Fibroblast of upper back skin (primary cell): Measurements from ENCODE around the gene THSD7B.
"Not testable (repeated sequence)": the region's sequence is repeated elsewhere in the genome, so short reads cannot be mapped to it uniquely, and the experiment has no call there.

Experiments used
- DNase-seq: peaks from one replicate; pipeline ENCODE4 v3.0.0-alpha.2; 2013

THSD7B gene

DNA sequence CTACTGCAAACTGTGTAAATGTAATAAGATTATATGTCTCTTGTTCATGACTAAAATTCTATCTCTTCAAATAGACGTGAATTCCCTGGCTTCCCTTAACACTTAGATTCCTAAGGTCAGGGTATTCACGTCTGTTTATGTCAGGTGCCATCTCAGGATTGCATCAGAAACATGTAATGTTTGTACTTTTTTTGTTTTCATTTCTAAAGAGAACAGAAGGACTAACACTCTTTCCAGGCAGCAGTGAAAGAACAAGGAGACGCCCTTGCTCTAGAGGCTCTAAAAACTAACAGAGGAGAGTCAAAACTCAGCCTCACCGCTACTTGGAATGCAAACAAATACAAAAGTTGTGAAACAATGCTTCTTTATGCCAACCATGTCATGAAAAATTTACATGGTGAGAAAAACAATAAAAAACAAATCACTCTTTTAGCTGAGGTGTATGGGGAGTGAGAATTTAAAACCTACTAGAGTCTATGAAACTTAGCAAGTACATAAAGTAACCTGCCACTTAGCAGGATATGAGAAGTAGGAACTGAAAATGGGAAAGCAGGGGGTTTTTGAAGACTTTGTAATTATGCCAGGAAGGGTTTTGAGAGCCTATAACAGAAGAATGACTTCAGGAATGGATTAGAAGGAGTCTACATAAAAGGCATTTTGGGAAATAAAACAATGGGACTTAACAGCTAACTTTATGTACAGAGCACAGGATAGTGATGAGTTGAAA, 522.7 kb downstream of the THSD7B start:
- DNase-seq = no peak

DNA sequence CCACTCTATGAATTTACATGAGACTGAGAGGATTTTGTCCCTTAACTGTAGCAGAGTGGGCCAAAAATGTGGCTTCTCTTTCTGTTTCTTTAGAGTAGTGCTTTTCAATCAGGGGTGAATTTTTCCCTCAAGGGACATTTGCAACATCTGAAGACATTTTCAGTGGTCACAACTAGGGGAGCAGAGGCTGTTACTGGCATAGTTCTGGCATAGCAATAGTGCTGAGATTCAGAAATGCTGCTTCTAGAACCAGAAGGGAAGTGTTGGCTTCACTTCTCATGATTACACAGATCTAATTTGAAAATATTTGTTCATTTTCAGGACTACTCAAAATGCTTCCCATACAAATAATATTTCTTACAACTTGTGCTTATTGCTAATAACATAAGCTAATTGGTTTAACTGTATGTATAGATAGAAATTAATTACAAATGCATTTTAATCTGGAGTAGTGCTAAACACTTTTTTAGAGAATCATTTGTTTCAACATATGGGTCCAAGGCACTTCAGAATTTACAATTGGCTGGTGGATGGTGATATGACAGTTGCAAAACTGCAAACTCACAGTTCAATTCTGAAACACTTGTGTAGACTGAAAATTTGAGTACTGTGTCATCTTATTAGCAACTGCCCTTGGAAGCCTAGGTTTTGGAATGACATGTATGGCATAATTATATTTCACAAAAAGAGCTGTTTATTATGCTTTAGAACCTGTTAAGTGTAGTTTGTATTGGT, 526.7 kb downstream of the THSD7B start:
- no peak for DNase-seq

DNA sequence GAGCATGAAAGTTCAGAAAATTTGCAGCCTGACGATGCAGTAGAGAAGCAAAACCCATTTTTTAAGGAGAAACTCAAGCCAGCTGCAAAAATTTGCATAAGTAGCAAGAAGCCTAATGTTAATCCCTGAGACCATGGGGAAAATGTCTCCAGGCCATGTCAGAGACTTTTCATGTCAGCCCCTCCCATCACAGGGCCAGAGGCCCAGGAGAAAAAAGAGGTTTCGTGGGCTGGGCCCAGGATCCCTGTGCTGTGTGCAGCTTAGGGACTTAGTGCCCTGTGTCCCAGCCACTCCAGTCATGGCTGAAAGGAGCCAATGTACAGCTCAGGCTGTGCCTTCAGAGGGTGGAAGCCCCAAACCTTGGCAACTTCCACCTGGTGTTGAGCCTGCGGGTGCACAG, 533.0 kb downstream of the THSD7B start:
- DNase-seq = no peak

DNA sequence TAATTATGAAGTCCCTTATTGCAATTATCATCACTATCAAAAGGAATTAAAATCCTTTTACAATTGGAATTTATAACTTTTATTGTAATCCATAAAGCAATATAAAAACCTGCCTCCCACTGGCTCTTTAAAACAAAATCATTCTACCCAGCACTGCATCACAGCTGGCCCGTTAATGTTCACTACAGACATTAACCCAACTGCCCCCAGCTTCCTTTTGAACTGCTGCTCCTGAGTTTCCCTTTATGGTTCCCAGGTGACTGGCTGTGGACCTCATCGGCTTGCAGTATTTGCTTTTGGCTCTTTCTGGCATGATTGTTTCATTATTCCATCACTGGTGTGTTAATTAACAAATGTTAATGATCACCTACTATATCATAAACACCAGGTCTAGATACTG, 535.6 kb downstream of the THSD7B start:
- no peak for DNase-seq

DNA sequence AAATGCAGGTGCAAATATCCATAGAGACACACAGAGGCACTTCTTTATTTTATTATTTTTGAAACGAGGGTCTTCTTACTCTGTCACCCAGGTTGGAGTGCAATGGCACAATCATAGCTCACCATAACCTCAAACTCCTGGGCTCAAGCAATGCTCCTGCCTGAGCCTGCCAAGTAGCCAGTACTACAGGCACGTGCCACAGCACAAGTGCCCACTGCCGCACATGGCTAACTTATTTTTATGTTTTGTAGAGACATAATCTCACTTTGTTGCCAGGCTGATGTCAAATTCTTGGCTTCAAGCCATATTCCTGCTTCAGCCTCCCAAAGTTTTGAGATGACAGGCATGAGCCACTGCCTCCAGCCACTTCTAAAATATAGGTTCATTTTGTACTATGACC, 537.6 kb downstream of the THSD7B start:
- no peak for DNase-seq

DNA sequence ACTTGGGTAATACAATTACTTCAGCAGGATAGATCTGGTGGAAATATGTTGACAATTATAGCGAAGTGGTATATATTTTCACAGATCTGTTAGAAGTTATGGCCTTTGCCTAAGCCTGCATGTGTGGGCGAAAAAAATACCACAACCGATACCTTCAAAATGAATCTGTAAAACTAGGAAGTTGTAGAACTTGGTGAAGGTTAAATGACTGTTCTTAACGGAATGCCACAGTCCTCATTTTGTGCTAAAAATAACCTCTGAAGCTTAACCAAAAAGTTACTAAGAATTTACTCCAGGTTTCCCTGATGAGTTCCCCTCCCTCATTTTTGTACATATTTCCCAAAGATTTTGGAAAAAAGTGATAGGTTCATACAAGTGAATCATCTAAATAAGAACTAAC, 550.7 kb downstream of the THSD7B start:
- no peak for DNase-seq

DNA sequence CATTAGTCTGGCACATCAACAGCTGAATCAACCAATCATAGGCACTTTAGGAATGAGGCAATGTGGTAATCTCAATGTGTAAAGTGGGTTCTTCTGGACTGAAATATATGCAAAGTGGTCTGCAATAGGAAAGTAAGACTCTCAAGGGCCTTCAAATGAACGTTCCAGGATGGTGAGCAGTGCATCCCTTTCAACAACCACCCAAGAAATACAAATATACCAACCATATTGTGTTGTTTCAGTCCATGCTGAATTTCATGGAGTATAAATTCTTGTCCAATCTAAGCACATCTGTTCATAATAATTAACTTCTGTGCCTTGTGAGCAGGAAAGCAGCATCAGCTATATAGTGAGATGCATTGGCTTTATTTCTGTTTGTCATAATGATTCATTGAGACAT, 556.2 kb downstream of the THSD7B start:
- no peak for DNase-seq

DNA sequence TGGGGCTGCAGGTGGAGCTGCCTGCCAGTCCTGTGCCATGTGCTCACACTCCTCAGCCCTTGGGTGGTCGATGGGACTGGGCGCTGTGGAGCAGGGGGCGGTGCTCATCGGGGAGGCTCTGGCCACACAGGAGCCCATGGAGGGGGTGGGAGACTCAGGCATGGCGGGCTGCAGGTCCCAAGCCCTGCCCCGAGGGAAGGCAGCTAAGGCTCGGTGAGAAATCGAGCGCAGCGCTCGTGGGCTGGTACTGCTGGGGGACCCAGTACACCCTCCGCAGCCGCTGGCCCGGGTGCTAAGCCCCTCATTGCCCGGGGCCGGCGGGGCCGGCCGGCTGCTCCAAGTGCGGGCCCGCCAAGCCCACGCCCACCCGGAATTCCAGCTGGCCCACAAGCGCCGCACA, 566.2 kb downstream of the THSD7B start:
- DNase-seq = not testable (repeated sequence)

DNA sequence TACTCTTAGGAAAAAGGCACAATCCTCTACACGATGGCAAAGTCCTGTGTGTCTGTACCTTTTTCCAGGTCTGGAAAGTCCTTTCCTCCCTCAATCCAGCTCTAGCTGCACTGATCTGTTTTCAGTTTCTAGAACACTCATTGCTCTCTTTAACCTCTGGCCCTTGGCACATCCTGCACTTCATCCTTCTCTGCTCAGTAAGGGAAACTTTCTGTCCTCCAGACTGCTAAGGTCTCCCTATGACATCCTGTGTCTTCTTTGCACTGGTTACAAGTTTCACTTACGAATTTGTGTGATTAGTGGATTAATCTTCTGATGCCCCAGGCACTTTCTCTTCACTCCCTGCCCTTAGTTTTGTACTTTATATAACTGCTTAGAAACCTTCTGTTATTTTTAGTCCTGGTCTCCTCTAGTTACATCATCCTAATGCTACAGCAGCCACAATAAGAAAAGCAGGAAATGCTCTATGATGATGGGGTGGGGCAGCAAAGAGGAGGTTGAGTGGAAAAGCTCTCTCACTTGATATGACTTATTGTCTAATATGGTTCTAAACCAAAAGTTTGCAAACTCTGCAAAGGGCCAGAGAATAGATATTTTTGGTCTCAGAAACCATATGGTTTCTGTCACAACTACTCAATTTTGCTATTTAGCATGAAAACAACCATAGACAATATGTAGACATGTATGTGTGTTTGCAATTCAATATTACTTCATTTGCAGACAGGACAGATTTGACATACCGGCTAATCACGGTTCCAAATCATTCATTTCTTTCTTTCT, 568.2 kb downstream of the THSD7B start:
- DNase-seq = peak; percentile 26

DNA sequence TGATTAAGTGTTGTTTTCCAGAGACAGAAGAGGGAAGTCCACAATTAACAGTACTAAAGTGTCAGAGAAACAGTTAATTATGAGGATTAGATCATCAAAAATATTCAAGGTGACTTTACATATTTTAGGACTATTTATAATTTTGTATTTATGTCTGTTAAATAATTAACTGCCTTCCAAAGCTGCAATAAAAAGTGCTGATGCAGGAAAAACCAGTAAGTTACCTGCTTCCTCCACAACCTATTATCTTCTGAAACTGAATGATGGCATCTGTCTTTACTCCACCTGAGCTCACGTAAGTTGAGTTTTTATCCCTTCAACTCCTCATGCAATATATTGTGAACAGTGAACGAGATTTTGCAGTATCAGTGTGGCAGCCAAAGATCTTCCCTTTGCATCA, 570.7 kb downstream of the THSD7B start:
- no peak for DNase-seq

DNA sequence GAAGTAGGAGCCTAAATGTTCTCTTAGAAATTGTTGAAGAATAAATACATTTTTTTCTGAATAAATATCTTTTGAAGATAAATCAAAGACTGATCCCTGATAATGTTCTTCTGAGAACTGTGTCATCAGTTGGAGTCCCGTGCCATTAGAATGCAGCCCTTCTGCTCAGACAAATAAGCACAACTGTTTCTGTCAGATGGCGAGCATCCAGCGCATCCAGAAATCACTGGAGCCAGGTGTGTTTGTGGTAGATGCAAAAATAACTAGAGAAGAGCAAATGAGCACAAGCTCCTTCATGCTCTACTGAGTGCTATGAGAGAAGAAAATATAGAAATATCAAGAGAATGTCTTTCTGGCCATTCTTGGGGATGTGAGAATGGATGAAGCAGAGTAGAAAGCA, 573.7 kb downstream of the THSD7B start:
- no peak for DNase-seq

DNA sequence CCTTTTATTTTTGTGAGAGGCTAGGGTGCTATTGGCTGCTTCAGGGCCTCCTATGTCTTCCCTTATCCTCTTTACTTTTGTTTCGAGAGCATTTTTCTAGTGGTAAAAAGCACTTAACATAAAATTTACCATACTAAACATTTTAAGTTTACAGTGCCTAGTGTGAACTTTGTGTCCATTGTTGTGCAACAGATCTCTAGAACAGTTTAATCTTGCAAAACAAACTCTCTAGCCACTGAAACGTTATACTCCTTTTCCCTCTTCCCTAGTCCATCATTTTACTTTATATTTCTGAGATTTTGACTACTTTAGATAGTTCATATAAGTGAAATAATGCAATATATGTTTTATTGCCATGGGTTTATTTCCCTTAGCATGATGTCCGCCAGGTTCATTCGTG, 580.6 kb downstream of the THSD7B start:
- DNase-seq = no peak

DNA sequence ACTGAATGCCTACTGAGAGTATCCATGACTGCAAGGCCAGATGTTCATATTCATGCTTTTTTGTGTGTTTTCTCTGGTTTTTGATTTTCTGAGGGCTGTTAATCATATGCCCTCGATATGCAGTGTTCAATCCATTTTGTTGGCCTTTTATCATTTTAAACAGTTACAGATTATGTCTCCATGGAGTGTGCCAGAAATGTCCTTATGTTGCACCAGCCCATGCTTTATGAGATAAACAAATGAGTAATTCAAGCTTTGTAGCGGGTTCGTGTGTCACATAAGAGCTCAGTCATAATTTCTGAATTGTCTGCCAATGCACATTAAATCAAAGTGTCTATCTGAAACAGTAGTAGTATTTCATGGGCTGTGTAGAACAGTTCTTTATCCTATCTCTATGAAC, 583.0 kb downstream of the THSD7B start:
- peak; percentile 9 for DNase-seq

DNA sequence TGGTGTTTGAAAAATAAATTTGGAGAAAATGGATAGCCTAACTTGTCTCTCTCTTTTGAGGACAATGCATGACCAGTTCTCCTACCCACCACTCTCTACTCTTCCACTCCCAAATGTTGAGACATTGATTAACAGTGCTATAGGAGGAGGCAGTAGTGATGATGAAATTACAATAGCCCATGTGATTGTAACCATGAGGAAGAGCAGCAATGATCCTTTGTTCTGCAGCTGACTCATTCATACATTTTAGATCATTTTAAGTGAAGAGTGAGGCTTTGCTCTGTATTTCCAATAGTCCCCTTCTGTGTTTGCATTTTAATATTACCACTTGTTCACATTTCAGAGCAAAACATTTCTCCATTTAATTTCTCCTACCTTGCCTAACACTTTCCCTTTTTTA, 592.3 kb downstream of the THSD7B start:
- DNase-seq = no peak

DNA sequence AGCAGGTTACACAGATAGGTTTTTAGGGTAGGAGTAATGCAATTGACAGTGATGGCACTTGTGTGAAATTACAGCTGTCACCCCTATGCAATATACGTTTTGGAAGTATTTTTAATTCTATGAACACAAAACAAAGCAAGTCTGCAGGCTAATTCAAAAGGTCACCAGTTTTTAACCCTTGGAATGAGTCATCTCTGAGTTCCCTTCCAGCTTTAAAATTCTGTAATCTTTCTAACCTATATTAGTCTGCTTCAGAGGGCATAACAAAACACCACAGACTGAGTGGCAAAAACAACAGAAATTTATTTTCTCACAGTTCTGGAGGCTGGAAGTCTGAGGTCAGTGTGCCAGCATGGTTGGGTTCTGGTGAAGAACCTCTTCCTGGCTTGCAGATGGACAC, 602.0 kb downstream of the THSD7B start:
- DNase-seq = no peak

DNA sequence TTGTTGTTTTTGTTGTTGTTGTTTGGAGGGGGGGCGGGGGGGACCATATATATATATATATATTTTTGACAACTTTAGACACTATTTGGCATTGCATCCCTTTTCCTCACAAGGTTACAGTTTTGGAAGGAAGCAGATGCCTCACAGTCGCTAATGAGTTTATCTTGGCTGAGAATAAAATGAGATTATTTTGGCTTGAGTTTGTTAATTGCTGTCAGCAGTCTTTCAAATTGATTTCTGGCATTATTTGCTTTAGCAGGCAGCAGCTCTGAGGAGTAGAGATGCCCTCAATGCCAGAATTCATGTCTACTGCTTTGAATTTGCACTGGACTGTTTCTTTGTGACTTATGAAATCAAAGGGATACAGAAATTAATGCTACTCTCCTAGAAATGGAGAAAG, 603.8 kb downstream of the THSD7B start:
- no peak for DNase-seq

DNA sequence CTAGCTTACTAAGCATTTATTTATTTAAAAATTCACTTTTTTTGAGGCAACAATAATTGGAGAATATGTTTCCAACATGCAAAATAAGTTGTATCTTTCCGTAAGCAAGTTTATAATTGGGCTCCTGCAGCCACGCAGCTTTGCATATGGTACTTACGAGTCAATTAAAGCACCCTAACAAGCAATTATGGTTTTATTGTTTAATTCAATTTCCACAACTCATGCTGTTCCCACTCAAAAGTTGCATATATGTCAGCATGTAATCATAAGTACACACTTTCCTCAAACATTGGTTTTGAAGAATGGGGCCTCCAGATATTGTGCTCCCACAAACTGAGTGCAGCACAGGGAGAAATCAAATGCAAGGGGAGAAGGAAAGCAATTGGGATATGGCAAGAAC, 613.8 kb downstream of the THSD7B start:
- DNase-seq = no peak

DNA sequence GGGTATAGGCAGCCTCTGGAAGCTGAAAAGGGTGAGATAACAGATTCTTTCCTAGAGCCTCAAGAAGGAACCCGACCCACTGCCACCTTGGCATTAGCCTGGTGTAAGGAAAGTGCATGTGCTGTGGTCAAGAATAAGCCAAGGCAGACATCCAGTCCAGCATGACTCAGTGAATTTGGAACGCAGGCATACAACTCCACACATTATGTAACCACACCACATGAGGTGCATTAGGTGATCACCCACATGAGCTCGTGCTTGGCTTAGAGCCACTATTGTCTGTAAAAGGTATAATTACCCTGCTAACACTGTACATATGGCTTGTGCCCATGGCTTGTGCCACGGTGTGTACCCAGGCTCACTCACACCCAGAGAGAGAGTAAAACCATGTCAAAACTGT, 615.3 kb downstream of the THSD7B start:
- peak; percentile 1 for DNase-seq

DNA sequence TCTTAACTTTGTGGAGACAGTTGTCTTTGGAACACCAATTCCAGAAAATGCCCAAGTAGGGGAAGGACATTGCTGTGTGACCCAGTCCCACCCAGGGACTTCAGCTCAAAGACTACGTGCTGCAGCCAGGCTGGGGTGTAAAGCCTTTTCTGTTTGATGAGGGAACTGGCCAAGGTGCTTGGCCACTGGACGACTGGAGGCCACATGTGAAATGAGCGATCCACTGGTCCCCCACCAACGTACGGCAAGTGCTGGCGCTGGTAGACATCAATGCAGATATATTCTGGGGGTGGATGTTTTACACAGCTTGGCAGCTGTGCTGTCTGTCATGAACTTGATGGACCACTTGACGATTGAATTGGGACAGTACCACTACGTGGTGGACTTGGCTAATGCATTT, 616.4 kb downstream of the THSD7B start:
- DNase-seq = no peak

DNA sequence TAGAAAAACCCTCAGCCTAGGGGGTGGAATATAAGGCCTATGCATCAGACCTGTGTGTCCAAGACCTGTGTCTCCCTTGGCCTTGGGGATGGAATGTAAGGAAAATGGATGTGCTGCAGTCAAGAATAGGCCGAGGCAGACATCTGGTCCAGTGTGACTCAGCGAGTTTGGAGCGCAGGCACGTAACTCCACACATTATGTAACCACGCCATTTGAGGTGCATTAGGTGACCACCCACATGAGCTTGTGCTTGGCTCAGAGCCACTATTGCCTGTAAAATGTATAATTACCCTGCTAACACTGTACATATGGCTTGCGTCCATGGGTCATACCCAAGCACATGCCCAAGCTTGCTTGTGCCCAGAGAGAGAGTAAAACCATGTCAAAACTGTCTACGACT, 618.0 kb downstream of the THSD7B start:
- no peak for DNase-seq

DNA sequence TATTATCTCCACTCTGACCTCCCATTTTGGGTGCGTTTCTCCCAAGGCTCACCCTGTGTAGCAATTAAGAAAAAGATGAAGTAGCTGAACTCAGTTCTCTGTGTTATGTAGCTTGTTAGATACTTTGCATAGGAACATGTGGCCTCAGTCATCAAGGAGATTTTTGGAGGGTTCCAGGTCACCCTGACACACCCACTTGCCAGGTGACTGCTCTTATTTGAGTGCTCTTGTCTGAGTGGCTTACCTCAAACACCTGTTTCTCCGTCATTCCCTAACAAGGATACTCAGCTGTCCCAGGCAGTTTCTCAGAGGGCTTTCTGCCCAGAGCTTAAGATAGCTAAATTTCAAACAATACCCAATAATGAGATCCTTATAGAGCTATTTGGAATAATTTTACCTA, 621.7 kb downstream of the THSD7B start:
- DNase-seq = no peak

DNA sequence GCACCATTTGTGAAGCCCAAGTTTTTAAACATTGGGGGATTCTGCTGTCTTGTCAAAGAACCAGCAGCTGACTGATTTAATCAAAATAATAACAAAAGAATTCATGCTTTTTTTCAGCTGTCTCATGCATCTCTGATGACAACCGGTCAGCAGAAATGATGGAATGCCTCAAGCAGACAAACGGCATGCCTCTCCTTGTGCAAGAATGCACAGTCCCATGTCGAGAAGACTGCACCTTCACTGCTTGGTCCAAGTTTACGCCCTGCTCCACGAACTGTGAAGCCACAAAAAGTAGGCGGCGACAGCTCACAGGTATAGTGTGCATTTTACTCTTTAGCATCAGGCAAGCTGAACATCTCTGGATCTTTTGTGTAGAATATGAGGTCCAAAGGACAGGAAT, 640.2 kb downstream of the THSD7B start:
- no peak for DNase-seq

DNA sequence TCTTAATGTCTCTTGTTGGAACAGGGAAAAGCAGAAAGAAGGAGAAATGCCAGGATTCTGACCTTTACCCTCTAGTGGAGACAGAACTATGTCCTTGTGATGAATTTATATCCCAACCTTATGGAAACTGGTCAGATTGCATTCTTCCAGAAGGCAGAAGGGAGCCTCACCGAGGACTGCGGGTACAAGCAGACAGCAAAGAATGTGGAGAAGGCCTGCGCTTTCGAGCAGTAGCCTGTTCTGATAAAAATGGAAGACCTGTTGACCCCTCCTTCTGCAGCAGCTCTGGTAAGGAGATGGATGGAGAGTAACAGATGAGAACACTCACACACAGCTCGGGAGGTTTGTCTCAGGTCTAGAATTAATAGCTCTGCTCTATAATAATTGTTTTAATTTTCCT, 646.2 kb downstream of the THSD7B start:
- DNase-seq = no peak

DNA sequence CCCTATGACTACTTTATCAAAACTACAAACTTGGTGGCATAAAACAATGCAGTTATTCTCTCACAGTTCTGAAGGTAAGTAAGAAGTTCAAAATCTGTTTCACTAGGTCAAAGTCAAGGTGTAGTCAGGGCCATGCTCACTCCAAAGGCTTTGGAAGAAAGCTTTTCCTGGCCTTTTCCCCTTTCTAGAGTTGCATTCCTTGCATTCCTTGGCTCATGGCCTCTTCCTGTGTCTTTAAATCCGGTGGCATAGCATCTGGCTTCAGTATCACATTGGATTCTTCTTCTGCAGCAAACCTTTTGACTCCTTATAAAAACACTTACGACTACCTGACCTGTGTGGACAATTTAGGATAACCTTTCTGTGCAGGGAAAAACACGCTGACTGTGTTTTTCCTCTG, 655.4 kb downstream of the THSD7B start:
- peak; percentile 6 for DNase-seq
